Measurements from ENCODE around the gene ANKH.
"Not testable (repeated sequence)": the region's sequence is repeated elsewhere in the genome, so short reads cannot be mapped to it uniquely, and the experiment has no call there.

ANKH gene

DNA sequence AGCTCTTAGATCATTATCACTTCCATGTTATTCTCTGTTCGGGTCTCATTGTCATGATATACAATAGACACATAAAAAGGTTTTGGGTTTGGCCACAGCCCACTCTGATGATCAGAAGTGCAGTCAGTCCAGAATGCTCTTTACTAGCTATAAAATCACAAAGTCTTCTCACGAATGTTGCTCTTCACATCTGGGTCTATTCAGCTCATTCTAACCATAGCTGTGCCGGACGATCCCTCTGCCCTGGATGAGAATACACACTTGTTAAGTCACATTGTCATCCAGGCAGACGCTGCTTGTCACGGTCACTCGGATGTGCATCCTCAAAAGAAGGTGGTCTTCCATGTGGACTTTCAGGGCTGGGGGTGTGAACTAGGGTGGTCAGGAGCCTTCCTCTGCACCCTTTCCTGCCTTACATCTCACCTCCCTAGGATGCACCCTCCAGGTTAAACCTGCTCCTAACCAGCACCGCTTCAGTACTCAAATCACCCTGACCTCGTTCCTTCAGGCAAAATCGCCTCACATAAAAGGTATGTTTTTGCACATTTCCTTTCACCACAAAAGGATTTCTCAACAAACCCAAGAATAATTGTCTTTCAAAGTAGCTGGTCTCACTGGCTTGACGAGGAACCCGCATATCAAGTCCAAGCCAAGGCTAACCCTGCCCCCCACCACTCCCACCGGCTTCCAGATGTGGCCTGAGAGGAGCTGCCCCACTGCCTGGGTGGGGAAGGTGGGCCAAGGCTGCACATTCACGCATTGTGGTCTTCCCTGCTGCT lies 21.9 kb downstream of the ANKH start:
- H3K9me3 ChIP-seq (ENCODE audit: low read depth, low read length): no peaks in the 10 kb centered on the region
- no peak for DNase-seq (ENCODE audit: low read depth, low spot score)
- TF ChIP-seq EZH2 (IDR thresholded peaks at IDR 0.05): no peak
- no peak for TF ChIP-seq FOXP2 (optimal IDR thresholded peaks at IDR 0.05; ENCODE audit: control extremely low read depth, extremely low read length, insufficient read depth)
- no peak for TF ChIP-seq POLR2AphosphoS5 (IDR thresholded peaks at IDR 0.05; ENCODE audit: borderline replicate concordance, low read depth, low read length)
- H3K9ac ChIP-seq (ENCODE audit: insufficient read length): no peak overlapping the region
- no peaks in the 10 kb centered on the region for H3K36me3 ChIP-seq (ENCODE audit: insufficient read depth, low read length)
- no peak overlapping the region for H3K4me3 ChIP-seq
- H3K27ac ChIP-seq: no peak overlapping the region

DNA sequence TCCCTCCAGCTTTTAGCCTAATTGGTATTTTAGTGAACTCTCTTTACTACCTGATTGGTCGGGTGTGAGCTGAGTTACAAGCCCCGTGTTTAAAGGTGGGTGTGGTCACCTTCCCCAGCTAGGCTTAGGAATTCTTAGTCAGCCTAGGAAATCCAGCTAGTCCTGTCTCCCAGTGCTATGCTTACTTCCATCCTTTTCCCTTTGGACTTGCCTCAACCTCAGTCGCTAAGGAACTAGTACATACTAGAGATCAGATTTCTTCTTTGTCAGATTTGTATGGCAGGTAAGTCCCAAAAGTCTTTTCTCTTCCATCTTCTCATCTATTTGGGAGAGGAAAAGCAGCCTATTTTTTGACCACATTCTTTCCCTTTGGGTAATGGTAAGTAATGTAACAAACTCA lies 22.6 kb downstream of the ANKH start:
- DNase-seq (ENCODE audit: low read depth, low spot score); H3K9ac ChIP-seq (ENCODE audit: insufficient read length); H3K36me3 ChIP-seq (ENCODE audit: insufficient read depth, low read length); H3K9me3 ChIP-seq (ENCODE audit: low read depth, low read length); H3K4me3 ChIP-seq; H3K27ac ChIP-seq: not testable (repeated sequence)

DNA sequence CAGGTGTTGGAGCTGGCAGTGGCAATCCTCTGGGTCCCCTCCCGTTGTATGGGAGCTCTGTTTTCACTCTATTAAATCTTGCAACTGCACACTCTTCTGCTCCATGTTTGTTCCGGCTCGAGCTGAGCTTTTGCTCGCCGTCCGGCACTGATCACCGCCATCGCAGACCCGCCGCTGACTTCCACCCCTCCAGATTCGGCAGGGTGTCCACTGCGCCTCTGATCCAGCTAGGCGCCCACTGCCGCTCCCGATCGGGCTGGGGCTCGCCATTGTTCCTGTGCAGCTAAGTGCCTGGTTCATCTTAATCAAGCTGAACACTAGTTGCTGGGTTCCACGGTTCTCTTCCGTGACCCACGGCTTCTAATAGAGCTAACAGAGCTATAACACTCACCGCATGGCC lies 23.2 kb downstream of the ANKH start:
- TF ChIP-seq EZH2 (IDR thresholded peaks at IDR 0.05) (no peak), FOXP2 (optimal IDR thresholded peaks at IDR 0.05; ENCODE audit: control extremely low read depth, extremely low read length, insufficient read depth) (no peak), POLR2AphosphoS5 (IDR thresholded peaks at IDR 0.05; ENCODE audit: borderline replicate concordance, low read depth, low read length) (no peak)
- no peak overlapping the region for H3K9ac ChIP-seq (ENCODE audit: insufficient read length)
- H3K36me3 ChIP-seq (ENCODE audit: insufficient read depth, low read length): no peaks in the 10 kb centered on the region
- H3K4me3 ChIP-seq: no peak overlapping the region
- no peak overlapping the region for H3K27ac ChIP-seq
- no peaks in the 10 kb centered on the region for H3K9me3 ChIP-seq (ENCODE audit: low read depth, low read length)
- DNase-seq (ENCODE audit: low read depth, low spot score): no peak

DNA sequence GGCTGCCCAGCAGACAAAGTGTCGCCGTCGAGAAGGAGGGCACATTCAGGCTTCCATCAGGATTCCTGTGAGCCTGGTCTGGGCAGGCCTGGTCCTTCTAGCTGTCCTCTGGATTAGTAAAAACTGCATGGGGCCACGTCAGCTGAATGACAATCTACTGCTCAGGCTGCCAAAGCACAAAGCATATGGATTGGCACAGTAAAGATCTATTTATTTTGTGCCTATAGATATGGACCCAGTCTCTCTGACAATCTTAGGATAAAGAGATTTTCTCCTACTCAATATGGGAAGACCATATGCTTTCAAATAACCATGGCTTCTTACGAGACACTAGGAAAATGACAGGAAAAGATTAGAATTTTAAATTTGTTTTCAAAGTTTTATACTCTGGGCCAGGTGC lies 24.1 kb downstream of the ANKH start:
- Histone ChIP-seq H3K27ac (no peak overlapping the region), H3K9ac (ENCODE audit: insufficient read length) (no peak overlapping the region), H3K36me3 (ENCODE audit: insufficient read depth, low read length) (no peaks in the 10 kb centered on the region), H3K9me3 (ENCODE audit: low read depth, low read length) (no peaks in the 10 kb centered on the region), H3K4me3 (no peak overlapping the region)
- no peak for DNase-seq (ENCODE audit: low read depth, low spot score)
- TF ChIP-seq FOXP2 (optimal IDR thresholded peaks at IDR 0.05; ENCODE audit: control extremely low read depth, extremely low read length, insufficient read depth) (no peak), EZH2 (IDR thresholded peaks at IDR 0.05) (no peak), POLR2AphosphoS5 (IDR thresholded peaks at IDR 0.05; ENCODE audit: borderline replicate concordance, low read depth, low read length) (no peak)

DNA sequence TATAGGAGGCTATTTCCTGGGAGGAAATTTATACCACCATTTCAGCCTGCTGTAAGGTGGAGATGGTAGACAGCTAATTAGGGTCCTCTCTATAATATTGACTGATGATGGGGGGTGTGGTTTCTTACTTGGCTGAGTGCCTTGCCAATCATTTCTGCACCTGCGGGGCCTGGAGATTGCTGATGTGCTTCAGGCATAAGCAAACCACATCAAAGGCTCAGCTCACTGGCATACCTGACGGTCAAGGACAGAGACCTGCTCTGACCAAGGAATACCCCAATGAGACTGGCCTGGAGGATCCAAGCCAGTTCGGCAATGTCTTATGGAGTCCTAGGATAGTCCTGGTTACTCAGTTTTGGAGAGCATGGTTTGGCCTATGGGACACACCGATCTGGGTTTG lies 29.5 kb downstream of the ANKH start:
- Histone ChIP-seq H3K4me3 (no peak overlapping the region), H3K27ac (no peak overlapping the region), H3K9me3 (ENCODE audit: low read depth, low read length) (no peaks in the 10 kb centered on the region), H3K9ac (ENCODE audit: insufficient read length) (no peak overlapping the region), H3K36me3 (ENCODE audit: insufficient read depth, low read length) (no peaks in the 10 kb centered on the region)
- DNase-seq (ENCODE audit: low read depth, low spot score): no peak
- no peak for TF ChIP-seq FOXP2 (optimal IDR thresholded peaks at IDR 0.05; ENCODE audit: control extremely low read depth, extremely low read length, insufficient read depth)

DNA sequence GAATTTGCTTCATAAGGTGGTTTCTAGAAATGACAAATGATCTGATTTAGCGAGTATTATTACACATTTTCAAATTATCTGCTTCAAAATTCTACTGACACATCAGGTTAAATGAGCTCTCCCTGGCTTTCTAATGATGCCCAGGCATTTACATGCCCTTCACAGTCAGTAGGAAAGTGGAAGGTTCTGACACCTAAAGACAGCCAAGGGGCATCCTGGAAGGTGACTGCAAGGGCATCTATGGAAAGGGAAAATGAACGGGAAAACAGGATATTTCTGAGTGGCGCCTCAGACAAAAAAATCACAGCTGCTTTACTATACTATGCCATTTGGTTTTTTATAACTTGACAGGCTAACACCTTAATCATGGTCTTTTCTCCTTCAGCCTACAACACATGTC lies 31.0 kb downstream of the ANKH start:
- TF ChIP-seq EZH2 (IDR thresholded peaks at IDR 0.05) (no peak), FOXP2 (optimal IDR thresholded peaks at IDR 0.05; ENCODE audit: control extremely low read depth, extremely low read length, insufficient read depth) (no peak), POLR2AphosphoS5 (IDR thresholded peaks at IDR 0.05; ENCODE audit: borderline replicate concordance, low read depth, low read length) (no peak)
- H3K36me3 ChIP-seq (ENCODE audit: insufficient read depth, low read length): no peaks in the 10 kb centered on the region
- no peak overlapping the region for H3K27ac ChIP-seq
- H3K9ac ChIP-seq (ENCODE audit: insufficient read length): no peak overlapping the region
- DNase-seq (ENCODE audit: low read depth, low spot score): no peak
- no peaks in the 10 kb centered on the region for H3K9me3 ChIP-seq (ENCODE audit: low read depth, low read length)
- no peak overlapping the region for H3K4me3 ChIP-seq

DNA sequence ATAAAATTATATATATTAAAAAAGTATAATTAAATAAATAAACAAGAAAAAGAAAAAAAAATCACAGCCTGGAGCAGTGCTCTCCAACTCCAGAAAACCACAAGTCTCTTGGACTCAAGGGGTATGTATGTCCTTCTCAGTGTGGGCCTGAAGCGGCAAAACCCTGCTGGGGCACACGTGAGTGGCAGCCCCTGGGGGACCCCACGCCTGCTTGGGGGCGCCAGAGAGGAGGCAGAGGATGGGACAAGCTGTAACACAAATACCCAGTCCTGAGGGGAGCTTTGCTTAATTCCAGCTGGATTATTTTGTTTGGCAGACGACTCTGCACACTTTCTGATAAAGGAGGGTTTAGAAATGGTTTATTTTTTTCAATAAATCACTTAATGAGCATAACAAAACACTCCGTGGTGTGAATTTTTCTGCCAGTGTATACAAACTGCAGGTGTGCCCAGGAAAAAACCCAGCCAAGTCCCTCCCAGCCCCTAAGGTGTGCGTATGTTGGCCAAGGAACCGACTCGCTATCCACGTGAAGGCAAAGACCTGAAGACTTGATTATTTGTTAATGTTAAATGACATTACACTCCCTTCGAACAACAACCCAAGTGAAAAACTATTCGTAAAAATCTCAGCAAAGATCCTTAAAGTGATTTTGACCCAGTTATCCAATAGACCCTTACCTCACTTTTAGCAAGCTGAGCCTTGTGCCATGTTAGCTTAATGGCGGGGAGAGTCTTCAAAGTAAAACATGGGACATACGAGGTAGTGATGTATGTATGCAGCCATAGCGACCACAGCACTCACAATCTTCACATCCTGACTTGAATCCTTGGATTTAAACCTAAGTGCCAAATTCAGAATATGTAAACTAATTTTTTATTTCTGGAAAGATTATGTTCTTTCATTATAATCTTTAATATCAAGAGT lies 32.9 kb downstream of the ANKH start:
- Histone ChIP-seq H3K27ac (no peak overlapping the region), H3K36me3 (ENCODE audit: insufficient read depth, low read length) (no peaks in the 10 kb centered on the region), H3K9me3 (ENCODE audit: low read depth, low read length) (no peaks in the 10 kb centered on the region), H3K9ac (ENCODE audit: insufficient read length) (no peak overlapping the region), H3K4me3 (no peak overlapping the region)
- TF ChIP-seq FOXP2 (optimal IDR thresholded peaks at IDR 0.05; ENCODE audit: control extremely low read depth, extremely low read length, insufficient read depth): no peak
- no peak for TF ChIP-seq EZH2 (IDR thresholded peaks at IDR 0.05)
- no peak for TF ChIP-seq POLR2AphosphoS5 (IDR thresholded peaks at IDR 0.05; ENCODE audit: borderline replicate concordance, low read depth, low read length)
- no peak for DNase-seq (ENCODE audit: low read depth, low spot score)

DNA sequence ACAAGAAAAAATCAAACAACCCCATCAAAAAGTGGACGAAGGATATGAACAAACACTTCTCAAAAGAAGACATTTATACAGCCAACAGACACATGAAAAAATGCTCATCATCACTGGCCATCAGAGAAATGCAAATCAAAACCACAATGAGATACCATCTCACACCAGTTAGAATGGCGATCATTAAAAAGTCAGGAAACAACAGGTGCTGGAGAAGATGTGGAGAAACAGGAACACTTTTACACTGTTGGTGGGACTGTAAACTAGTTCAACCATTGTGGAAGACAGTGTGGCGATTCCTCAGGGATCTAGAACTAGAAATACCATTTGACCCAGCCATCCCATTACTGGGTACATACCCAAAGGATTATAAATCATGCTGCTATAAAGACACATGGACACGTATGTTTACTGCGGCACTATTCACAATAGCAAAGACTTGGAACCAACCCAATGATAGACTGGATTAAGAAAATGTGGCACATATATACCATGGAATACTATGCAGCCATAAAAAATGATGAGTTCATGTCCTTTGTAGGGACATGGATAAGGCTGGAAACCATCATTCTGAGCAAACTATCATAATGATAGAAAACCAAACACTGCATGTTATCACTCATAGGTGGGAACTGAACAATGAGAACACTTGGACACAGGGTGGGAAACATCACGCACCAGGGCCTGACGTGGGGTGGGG lies 34.0 kb downstream of the ANKH start:
- not testable (repeated sequence) for H3K9ac ChIP-seq (ENCODE audit: insufficient read length); DNase-seq (ENCODE audit: low read depth, low spot score); H3K27ac ChIP-seq

More for the DNA sequence above, 34.0 kb downstream of the ANKH start:
- H3K4me3 ChIP-seq; H3K36me3 ChIP-seq (ENCODE audit: insufficient read depth, low read length); H3K9me3 ChIP-seq (ENCODE audit: low read depth, low read length): not testable (repeated sequence)

Data from SK-N-MC (cell line).